Stimulated activated CD8-positive, alpha-beta memory T cell treated with anti-CD3 and anti-CD28 coated beads, Interleukin-4, amount 100 ng/mL, for 1 hour (primary cell): Measurements from ENCODE around the gene FAM222B.
"Not testable (repeated sequence)": the region's sequence is repeated elsewhere in the genome, so short reads cannot be mapped to it uniquely, and the experiment has no call there.

ENCODE experiments used
- DNase-seq, 2 donors: peaks; one replicate each; pipeline ENCODE4 v3.0.0-alpha.2; 2020; ENCODE audit warnings: low read depth in 2 of 2, low spot score in 1 of 2

FAM222B gene

GRCh38 chr17:28779601-28780000, 63.0 kb downstream of the FAM222B start:
- not testable (repeated sequence) for DNase-seq

GRCh38 chr17:28777178-28777577, 65.4 kb downstream of the FAM222B start:
- DNase-seq: no peak

GRCh38 chr17:28774206-28774605, 68.4 kb downstream of the FAM222B start:
- DNase-seq: no peak

GRCh38 chr17:28773736-28774135, 68.9 kb downstream of the FAM222B start:
- DNase-seq: no peak

- no peak for DNase-seq
Observed at GRCh38 chr17:28765038-28765437, 77.6 kb downstream of the FAM222B start.

GRCh38 chr17:28763804-28764266, 78.8 kb downstream of the FAM222B start:
- peak; percentile 57 to 64 for DNase-seq

- DNase-seq: no peak
Observed at GRCh38 chr17:28763137-28763799, 79.3 kb downstream of the FAM222B start.

GRCh38 chr17:28760601-28761562, 81.7 kb downstream of the FAM222B start:
- DNase-seq: no peak

GRCh38 chr17:28759256-28759865, 83.2 kb downstream of the FAM222B start:
- no peak for DNase-seq

- no peak for DNase-seq
Observed at GRCh38 chr17:28758411-28759121, 84.0 kb downstream of the FAM222B start.

- DNase-seq: no peak
Observed at GRCh38 chr17:28756049-28756804, 86.4 kb downstream of the FAM222B start.

GRCh38 chr17:28755486-28755885, 87.1 kb downstream of the FAM222B start:
- DNase-seq: no peak

- DNase-seq: no peak
Observed at GRCh38 chr17:28751600-28752366, 90.8 kb downstream of the FAM222B start.

- peak; percentile 64 to 73 for DNase-seq
Observed at GRCh38 chr17:28750178-28751047, 92.2 kb downstream of the FAM222B start.

GRCh38 chr17:28749516-28750177, 92.9 kb downstream of the FAM222B start:
- no peak for DNase-seq

- DNase-seq: no peak
Observed at GRCh38 chr17:28748852-28749515, 93.6 kb downstream of the FAM222B start.
